ENCODE data around the gene KLHL5.

DNA sequence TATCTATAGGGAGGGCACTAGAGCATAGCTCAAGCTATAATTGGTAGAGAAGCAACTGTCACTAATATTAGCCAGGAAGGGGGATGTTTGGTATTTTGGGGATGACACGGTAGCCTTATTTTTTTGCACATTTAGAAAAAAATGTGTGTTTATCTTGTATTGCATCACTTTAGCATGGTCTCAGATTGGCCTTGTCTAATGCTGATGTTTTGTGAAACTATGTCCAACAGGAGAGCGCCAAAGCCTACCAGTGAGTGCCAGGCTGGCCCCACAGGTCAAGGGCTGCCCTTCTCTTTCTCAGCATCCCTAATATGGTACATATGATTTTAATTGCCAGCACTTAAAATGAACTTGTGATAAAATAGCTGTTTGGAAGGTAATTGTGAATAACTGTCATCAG is 95.5 kb downstream of the KLHL5 start:
- TF ChIP-seq, protein P1, sequence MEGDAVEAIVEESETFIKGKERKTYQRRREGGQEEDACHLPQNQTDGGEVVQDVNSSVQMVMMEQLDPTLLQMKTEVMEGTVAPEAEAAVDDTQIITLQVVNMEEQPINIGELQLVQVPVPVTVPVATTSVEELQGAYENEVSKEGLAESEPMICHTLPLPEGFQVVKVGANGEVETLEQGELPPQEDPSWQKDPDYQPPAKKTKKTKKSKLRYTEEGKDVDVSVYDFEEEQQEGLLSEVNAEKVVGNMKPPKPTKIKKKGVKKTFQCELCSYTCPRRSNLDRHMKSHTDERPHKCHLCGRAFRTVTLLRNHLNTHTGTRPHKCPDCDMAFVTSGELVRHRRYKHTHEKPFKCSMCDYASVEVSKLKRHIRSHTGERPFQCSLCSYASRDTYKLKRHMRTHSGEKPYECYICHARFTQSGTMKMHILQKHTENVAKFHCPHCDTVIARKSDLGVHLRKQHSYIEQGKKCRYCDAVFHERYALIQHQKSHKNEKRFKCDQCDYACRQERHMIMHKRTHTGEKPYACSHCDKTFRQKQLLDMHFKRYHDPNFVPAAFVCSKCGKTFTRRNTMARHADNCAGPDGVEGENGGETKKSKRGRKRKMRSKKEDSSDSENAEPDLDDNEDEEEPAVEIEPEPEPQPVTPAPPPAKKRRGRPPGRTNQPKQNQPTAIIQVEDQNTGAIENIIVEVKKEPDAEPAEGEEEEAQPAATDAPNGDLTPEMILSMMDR (IDR thresholded peaks at IDR 0.05): no peak
- TF ChIP-seq SIN3A (IDR thresholded peaks at IDR 0.05; ENCODE audit: borderline replicate concordance, insufficient read depth, low read depth, low read length): no peak
- TF ChIP-seq POLR2AphosphoS5 (IDR thresholded peaks at IDR 0.05; ENCODE audit: low read depth, low read length): no peak

Measured in Panc1 (cell line).